8988T (cell line): ENCODE measurements around the gene FAM163B.

ENCODE experiments used
- DNase-seq: peaks from one replicate; pipeline ENCODE4 v3.0.0; 2011

The FAM163B gene

GRCh38 chr9:133615186-133615585, 6.0 kb upstream of the FAM163B start:
- DNase-seq, result no peak

GRCh38 chr9:133614678-133615077, 5.5 kb upstream of the FAM163B start:
- no peak for DNase-seq

- no peak for DNase-seq
Observed at GRCh38 chr9:133614056-133614455, 4.9 kb upstream of the FAM163B start.

- DNase-seq, result no peak
Observed at GRCh38 chr9:133613432-133613831, 4.2 kb upstream of the FAM163B start.

GRCh38 chr9:133612816-133613215, 3.6 kb upstream of the FAM163B start:
- DNase-seq, result no peak

- DNase-seq, result no peak
Observed at GRCh38 chr9:133612051-133612450, 2.9 kb upstream of the FAM163B start.

- DNase-seq, result no peak
Observed at GRCh38 chr9:133610845-133611244, 1.7 kb upstream of the FAM163B start.

- no peak for DNase-seq
Observed at GRCh38 chr9:133608889-133609288, 300 bp downstream of the FAM163B start.

GRCh38 chr9:133608382-133608781, 807 bp downstream of the FAM163B start:
- DNase-seq, result no peak

GRCh38 chr9:133607976-133608375, 1.2 kb downstream of the FAM163B start:
- no peak for DNase-seq

- DNase-seq, result no peak
Observed at GRCh38 chr9:133607381-133607780, 1.8 kb downstream of the FAM163B start.

GRCh38 chr9:133606708-133607025, 2.5 kb downstream of the FAM163B start:
- DNase-seq, result no peak

- no peak for DNase-seq
Observed at GRCh38 chr9:133605856-133606707, 3.1 kb downstream of the FAM163B start.

GRCh38 chr9:133605446-133605845, 3.7 kb downstream of the FAM163B start:
- no peak for DNase-seq

GRCh38 chr9:133604856-133605255, 4.3 kb downstream of the FAM163B start:
- no peak for DNase-seq

GRCh38 chr9:133604214-133604613, 5.0 kb downstream of the FAM163B start:
- DNase-seq, result no peak

GRCh38 chr9:133603135-133603927, 5.9 kb downstream of the FAM163B start:
- no peak for DNase-seq

- DNase-seq, result no peak
Observed at GRCh38 chr9:133602277-133602676, 6.9 kb downstream of the FAM163B start.

- no peak for DNase-seq
Observed at GRCh38 chr9:133601746-133602145, 7.4 kb downstream of the FAM163B start.

- DNase-seq, result no peak
Observed at GRCh38 chr9:133600739-133601138, 8.4 kb downstream of the FAM163B start.

GRCh38 chr9:133599470-133600173, 9.6 kb downstream of the FAM163B start:
- DNase-seq, result no peak

GRCh38 chr9:133598978-133599377, 10.2 kb downstream of the FAM163B start:
- DNase-seq, result no peak

- no peak for DNase-seq
Observed at GRCh38 chr9:133597316-133597957, 11.8 kb downstream of the FAM163B start.
